CD4-positive, alpha-beta T cell treated with Interleukin-1 beta for 1 hour (primary cell): Measurements from ENCODE around the gene COL2A1.

Experiments
- DNase-seq, 2 donors: peaks; one replicate each; pipeline ENCODE4 v3.0.0-alpha.2; 2020 to 2022

The COL2A1 gene

DNA sequence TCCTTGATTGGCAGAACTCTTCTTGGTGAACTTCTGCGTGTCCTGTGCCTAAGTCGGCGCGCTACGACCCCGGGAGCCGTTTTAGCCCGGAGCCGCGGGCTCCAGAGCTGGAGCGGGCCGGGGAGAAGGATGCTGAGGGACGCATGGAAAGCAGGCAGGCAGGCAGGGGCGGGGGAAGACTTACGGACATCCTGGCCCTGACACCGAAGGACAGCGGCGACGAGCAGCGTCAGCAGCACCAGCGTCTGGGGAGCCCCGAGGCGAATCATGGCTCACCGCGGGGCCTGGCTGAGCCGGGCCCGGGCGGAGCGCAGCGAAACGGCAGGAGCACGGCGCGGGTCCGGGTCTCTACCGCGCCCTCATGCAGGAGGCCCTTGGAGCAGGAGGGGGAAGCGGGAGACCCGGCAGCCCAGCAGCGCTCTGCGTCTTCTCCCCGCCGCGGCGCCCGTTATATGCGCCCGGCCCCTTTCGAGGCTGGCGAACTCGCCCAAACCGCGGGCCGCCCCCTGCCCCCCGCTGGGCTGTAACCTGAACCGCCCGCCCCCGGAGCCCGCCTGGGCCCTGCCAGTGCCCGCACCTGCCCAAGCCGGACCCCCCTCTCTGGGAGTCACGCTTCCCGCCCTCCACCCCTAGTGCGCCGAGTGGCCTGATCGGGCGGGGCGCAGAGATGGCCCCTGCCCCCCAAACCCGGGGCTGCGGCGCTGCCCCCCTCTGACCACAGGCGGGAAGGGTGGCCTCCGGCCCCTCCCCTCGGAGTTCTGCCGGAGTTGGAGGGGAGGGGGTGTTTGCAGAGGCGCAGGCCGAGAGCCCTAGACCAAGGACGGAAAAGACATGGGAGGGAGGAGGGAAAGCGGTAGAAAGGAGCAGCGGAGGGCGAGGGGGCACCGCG, at the start of gene COL2A1:
COL2A1 (minus strand) TSS at position 424 of the 889 bp plus-strand sequence; CDS start at position 269, 155 bp downstream.
- no peak for DNase-seq

DNA sequence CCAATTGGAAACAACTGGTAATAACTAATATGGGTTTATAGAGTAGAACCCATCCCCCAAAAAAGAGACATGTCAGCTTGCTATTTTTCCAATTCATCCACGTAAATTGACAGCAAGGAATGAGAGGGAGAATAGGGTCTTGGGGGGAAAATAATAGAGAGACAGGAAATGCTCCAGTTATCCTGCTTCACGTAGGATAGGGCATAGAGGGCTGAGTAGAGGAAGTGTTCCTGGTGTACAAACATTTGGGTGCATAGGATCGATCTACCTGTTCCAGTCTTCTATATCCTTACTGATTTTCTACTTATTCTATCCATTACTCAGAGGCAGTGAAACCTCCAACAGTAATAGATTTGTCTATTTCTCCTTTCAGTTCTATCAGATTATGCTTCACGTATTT, 49.6 kb upstream of the COL2A1 start:
- no peak for DNase-seq

- DNase-seq = no peak
Measured at GRCh38 chr12:48053122-48053521, 48.8 kb upstream of the COL2A1 start.

DNA sequence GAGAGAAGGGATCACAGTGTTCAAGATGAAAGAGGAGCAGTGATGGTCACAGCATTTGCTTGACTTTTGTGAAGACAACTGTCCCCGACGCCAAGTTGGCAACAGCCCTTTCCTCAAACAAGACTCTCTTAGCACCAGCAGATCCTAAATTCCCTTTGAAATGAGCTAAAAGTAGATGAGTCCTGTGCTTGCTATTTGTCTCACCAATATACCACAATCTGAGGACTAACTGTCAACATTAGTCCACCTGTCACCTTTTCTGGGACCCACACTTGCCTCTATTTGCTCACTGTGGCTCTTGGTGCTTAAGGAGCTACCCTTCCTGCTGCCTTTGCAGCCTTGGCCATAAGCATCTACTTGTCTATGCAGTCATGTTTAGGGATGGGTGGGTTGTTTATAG, 47.4 kb upstream of the COL2A1 start:
- DNase-seq = no peak

DNA sequence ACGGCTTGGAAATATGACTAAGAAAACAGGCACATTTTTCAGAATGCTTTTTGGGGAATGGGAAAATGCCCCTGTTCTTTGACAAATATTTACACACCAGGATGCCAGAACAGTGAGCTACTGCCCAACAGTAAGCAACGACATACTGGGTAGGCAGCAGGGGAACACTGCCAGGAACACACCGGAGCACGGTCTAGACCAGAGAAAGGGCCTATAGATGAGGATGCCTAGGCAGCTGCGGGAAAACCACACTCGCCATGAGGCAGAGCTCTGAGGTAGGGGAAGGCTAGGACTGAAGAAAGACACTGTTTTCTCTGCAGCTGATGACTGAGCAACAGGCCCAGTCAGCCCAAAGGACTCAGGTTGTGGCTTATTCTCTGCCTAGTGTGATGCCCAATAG, 45.9 kb upstream of the COL2A1 start:
- no peak for DNase-seq

- no peak for DNase-seq
Measured at GRCh38 chr12:48045965-48046518, 41.8 kb upstream of the COL2A1 start.

DNA sequence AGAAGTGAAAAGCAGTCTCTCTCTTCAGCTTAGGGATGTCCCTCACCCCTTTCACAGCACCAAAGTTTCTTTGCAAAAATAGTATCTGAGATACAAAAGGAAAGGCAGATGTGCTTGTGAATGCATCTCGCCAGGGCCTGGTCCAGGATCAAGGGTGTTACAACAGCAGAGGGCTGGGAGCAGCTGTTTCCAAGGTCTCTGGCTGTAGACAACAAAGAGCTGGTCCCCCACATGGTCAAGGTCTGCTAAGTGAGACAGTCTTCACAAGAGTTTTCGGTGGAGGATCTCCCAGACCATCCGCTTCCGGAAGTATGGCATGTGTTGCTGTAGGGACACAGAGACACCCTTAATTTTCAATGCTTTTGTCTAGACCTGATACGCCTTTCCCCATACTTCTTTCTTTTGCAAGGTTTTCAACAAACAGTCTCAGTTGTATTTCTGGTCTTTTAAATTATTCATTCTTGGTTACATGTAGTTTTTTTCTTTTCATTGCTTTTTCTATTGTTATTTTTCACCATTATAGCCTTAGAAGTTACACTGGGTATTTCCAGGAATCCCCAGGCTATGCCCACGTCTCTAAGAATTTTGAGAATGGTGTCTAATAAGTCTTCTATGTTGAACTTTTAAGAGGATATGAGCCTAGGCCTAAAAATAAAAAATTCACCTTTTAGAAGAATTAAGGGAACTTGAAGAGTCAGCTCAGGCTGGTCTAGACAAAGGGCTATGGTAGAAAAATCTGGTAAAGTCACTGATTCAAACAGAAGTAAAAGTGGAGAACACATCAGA, 41.0 kb upstream of the COL2A1 start:
- DNase-seq = no peak

- DNase-seq = no peak
Measured at GRCh38 chr12:48044396-48044795, 40.1 kb upstream of the COL2A1 start.

DNA sequence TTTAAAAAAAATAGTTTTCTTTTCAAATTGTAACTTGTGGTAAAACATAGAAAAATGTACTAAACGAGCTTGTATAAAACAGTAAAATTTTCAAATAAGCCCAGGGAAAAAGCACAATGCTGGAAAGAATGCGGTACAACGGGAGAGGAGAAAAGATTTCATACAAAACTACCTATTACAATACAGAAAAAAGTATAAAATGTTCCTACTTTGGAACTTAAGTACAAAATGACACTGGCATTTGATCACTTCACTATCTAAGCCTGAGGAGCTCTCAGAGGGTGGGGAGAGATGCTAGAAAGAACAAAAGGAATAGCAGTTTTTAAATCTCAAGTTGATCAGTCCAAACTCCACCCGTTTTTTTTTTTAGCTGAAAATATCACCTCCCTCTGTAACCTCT, 39.5 kb upstream of the COL2A1 start:
- DNase-seq = no peak

- DNase-seq = no peak
Measured at GRCh38 chr12:48041591-48042423, 37.5 kb upstream of the COL2A1 start.

GRCh38 chr12:48040354-48040753, 36.1 kb upstream of the COL2A1 start:
- DNase-seq = no peak

- DNase-seq = no peak
Measured at GRCh38 chr12:48039151-48039550, 34.9 kb upstream of the COL2A1 start.

GRCh38 chr12:48038085-48038484, 33.8 kb upstream of the COL2A1 start:
- DNase-seq = no peak

GRCh38 chr12:48037267-48037915, 33.1 kb upstream of the COL2A1 start:
- DNase-seq = no peak

- DNase-seq = no peak
Measured at GRCh38 chr12:48036818-48037217, 32.5 kb upstream of the COL2A1 start.

GRCh38 chr12:48034835-48035805, 30.8 kb upstream of the COL2A1 start:
- no peak for DNase-seq

GRCh38 chr12:48033451-48033850, 29.2 kb upstream of the COL2A1 start:
- no peak for DNase-seq

DNA sequence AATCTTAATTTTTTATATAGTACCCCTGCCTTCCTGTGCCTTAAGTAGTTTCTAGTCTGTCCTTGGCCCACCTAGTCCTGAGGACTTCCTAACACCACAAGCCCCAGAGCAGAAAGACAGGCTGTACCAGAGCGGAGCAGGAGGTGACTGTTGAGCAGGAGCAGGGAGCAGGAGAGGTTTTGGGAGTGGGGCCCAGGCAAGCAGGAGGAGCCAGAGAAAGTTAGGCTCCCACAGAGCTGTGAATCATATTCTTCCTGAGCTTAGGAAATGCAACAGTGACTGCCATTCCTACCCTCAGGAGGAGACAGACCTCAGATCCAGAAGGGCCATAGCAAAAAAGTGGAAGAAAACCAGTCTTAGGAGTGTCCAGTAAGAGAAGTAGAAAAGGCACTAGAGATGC, 28.3 kb upstream of the COL2A1 start:
- no peak for DNase-seq

- DNase-seq = no peak
Measured at GRCh38 chr12:48031135-48031960, 27.1 kb upstream of the COL2A1 start.

DNA sequence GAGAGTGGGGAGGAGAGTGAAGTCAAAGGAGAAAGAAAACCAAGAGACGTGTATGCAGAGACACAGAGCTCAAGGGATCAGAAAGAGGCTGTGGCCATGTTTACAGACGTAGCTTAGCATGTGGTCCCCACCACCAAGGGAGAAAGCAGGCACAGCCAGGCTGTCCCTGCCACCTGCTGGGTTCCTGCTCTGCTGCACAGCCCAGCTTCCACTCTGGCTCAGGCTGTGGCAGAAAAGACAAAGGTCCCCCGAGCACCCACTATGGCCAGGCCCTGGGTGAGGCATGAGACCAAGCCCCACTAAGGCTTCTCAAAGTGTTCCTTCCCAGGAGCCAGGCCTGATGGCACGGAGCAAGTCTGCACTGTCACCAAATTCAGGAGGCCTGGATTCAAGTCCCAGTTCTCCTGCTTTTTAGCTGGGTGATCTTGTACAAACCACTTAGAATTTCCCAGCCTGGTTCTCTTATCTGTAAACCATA, 25.9 kb upstream of the COL2A1 start:
- DNase-seq = no peak
